HG02798 (cell line): ENCODE results near the gene EML6.

Experiments
- ATAC-seq: cut with Tn5 transposase; IDR thresholded peaks from one replicate; pipeline ENCODE4 v1.9.1; 2021; ENCODE audit warnings: mild to moderate bottlenecking; ENCODE audit not compliant: unreplicated experiment, poor library complexity

Gene EML6

GRCh38 chr2:55012672-55013484, 289.4 kb downstream of the EML6 start:
- no peak for ATAC-seq

GRCh38 chr2:55013936-55014335, 290.5 kb downstream of the EML6 start:
- no peak for ATAC-seq

GRCh38 chr2:55014962-55015939, 291.8 kb downstream of the EML6 start:
- no peak for ATAC-seq

GRCh38 chr2:55017428-55017827, 294.0 kb downstream of the EML6 start:
- no peak for ATAC-seq

GRCh38 chr2:55017880-55018279, 294.4 kb downstream of the EML6 start:
- no peak for ATAC-seq

GRCh38 chr2:55018619-55019018, 295.2 kb downstream of the EML6 start:
- no peak for ATAC-seq

- ATAC-seq, result no peak
Observed at GRCh38 chr2:55019526-55020258, 296.2 kb downstream of the EML6 start.
